MM.1S (cell line): ENCODE results near the gene PEX14.

ENCODE experiments used
- DNase-seq: peaks from one replicate; pipeline ENCODE4 v3.0.0-alpha.2; 2015
- H2AFZ ChIP-seq: fragments of 300-600 bp; sonication (generic); 2 replicates; pipeline ENCODE4 v1.6.0; 2016; ENCODE audit warnings: antibody characterized with exemption, low read length
- H3F3A ChIP-seq: fragments of 300-600 bp; sonication (generic); 2 replicates; pipeline ENCODE4 v1.6.1; 2016; ENCODE audit warnings: mild to moderate bottlenecking, antibody characterized with exemption, low read length, moderate library complexity, mixed read lengths; ENCODE audit not compliant: insufficient read depth
- H3K27ac ChIP-seq: fragments of 300-600 bp; sonication (generic); 2 replicates; pipeline ENCODE4 v1.5.1; 2016; ENCODE audit warnings: mild to moderate bottlenecking, low read length
- H3K27me3 ChIP-seq: fragments of 300-600 bp; sonication (generic); replicated peaks from 2 replicates; pipeline ENCODE4 v1.6.0; 2016; ENCODE audit warnings: low read length; ENCODE audit not compliant: insufficient read depth
- H3K36me3 ChIP-seq: fragments of 300-600 bp; sonication (generic); replicated peaks from 2 replicates; pipeline ENCODE4 v1.6.1; 2016; ENCODE audit warnings: mild to moderate bottlenecking, low read length, mixed read lengths; ENCODE audit not compliant: insufficient read depth
- H3K4me1 ChIP-seq: fragments of 300-600 bp; sonication (generic); 2 replicates; pipeline ENCODE4 v1.6.1; 2016; ENCODE audit warnings: low read length, mixed read lengths
- H3K4me2 ChIP-seq: fragments of 300-600 bp; sonication (generic); 2 replicates; pipeline ENCODE4 v1.6.0; 2016; ENCODE audit warnings: low read depth, low read length
- H3K4me3 ChIP-seq: fragments of 300-600 bp; sonication (generic); 2 replicates; pipeline ENCODE4 v1.5.1; 2016; ENCODE audit warnings: low read length, mixed read lengths
- H3K79me2 ChIP-seq: fragments of 300-600 bp; sonication (generic); 2 replicates; pipeline ENCODE4 v1.6.1; 2016; ENCODE audit warnings: mixed run types, low read length, mixed read lengths
- H3K9ac ChIP-seq: fragments of 300-600 bp; sonication (generic); 2 replicates; pipeline ENCODE4 v1.6.1; 2016; ENCODE audit warnings: low read length, mixed read lengths
- H3K9me2 ChIP-seq: fragments of 300-600 bp; sonication (generic); replicated peaks from 2 replicates; pipeline ENCODE4 v1.6.1; 2016; ENCODE audit warnings: mild to moderate bottlenecking, low read length, mixed read lengths; ENCODE audit not compliant: insufficient read depth
- H3K9me3 ChIP-seq: fragments of 300-600 bp; sonication (generic); replicated peaks from 2 replicates; pipeline ENCODE4 v1.6.1; 2016; ENCODE audit warnings: mild to moderate bottlenecking, low read length, mixed read lengths; ENCODE audit not compliant: insufficient read depth
- H4K20me1 ChIP-seq: fragments of 300-600 bp; sonication (generic); 2 replicates; pipeline ENCODE4 v1.6.1; 2016; ENCODE audit warnings: mild to moderate bottlenecking, low read length, moderate library complexity, mixed read lengths; ENCODE audit not compliant: insufficient read depth
- EZH2 ChIP-seq: fragments of 300-600 bp; sonication (generic); optimal IDR thresholded peaks from 2 replicates; pipeline ENCODE3; 2017; ENCODE audit warnings: low read depth, mild to moderate bottlenecking, antibody characterized with exemption, low read length, mixed read lengths
- EZH2phosphoT487 ChIP-seq: fragments of 300-600 bp; sonication (generic); IDR thresholded peaks from 2 replicates; pipeline ENCODE4 v1.6.1; 2018; ENCODE audit warnings: antibody characterized with exemption, low read length
- TF ChIP-seq, protein P1 (sequence below): fragments of 300-600 bp; sonication (generic); IDR thresholded peaks from 2 replicates; pipeline ENCODE4 v1.5.1; 2016; ENCODE audit warnings: antibody characterized with exemption, low read length, mixed read lengths

The PEX14 gene

DNA sequence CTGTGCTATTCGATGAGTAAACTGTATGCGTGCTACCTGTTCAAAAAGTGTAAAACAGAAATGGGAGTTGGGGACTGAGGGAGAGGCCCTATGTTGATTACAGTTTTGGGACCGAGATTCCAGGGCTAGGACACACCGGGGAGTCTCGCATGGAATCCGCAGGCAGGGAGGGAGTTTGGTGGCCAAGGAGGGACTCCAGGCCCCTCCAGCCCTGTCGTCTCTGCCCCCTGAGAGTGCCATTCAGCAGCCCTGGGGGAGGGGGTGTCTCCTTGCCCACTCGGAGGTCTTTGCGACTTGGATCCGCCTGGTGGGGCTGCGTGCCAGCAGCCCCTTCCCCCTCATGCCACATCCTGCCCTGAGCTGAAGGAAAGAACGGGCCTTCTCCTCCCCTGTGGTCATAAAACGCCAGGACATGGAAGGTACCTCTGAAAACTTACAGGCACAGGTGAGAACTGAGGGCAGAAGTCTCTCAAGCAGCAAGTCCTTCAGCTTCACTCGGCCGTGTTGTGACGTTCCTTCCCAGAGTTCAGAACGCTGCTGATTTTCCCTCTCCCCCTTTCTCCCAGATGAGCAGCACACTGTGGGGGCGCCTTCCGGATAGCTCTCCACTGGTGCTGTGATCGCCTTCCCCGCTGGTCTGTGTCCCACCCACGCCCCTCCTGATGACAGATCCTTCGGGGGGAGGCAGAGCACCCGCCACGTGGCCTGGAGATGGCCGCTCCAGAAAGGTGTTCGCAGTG, 141.4 kb downstream of the PEX14 start:
- H3K9me2 ChIP-seq, result no peaks in the 10 kb centered on the region
- no peak overlapping the region for H3K4me2 ChIP-seq
- no peaks in the 10 kb centered on the region for H3K27me3 ChIP-seq
- H3F3A ChIP-seq, result no peaks in the 10 kb centered on the region
- no peaks in the 10 kb centered on the region for H3K79me2 ChIP-seq
- H4K20me1 ChIP-seq, result no peaks in the 10 kb centered on the region
- no peak overlapping the region for H2AFZ ChIP-seq
- no peak overlapping the region for H3K27ac ChIP-seq
- no peak for DNase-seq
- H3K9ac ChIP-seq, result no peak overlapping the region
- TF ChIP-seq EZH2phosphoT487 (no peak), EZH2 (no peak)
- TF ChIP-seq, protein P1, sequence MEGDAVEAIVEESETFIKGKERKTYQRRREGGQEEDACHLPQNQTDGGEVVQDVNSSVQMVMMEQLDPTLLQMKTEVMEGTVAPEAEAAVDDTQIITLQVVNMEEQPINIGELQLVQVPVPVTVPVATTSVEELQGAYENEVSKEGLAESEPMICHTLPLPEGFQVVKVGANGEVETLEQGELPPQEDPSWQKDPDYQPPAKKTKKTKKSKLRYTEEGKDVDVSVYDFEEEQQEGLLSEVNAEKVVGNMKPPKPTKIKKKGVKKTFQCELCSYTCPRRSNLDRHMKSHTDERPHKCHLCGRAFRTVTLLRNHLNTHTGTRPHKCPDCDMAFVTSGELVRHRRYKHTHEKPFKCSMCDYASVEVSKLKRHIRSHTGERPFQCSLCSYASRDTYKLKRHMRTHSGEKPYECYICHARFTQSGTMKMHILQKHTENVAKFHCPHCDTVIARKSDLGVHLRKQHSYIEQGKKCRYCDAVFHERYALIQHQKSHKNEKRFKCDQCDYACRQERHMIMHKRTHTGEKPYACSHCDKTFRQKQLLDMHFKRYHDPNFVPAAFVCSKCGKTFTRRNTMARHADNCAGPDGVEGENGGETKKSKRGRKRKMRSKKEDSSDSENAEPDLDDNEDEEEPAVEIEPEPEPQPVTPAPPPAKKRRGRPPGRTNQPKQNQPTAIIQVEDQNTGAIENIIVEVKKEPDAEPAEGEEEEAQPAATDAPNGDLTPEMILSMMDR, result no peak
- H3K4me3 ChIP-seq, result no peak overlapping the region
- H3K36me3 ChIP-seq, result no peaks in the 10 kb centered on the region
- no peaks in the 10 kb centered on the region for H3K9me3 ChIP-seq
- no peaks in the 10 kb centered on the region for H3K4me1 ChIP-seq

GRCh38 chr1:10616696-10617095, 141.9 kb downstream of the PEX14 start:
- no peaks in the 10 kb centered on the region for H4K20me1 ChIP-seq
- DNase-seq, result no peak
- H3K4me2 ChIP-seq, result no peak overlapping the region
- H3K36me3 ChIP-seq, result no peaks in the 10 kb centered on the region
- no peaks in the 10 kb centered on the region for H3F3A ChIP-seq
- H3K4me1 ChIP-seq, result no peaks in the 10 kb centered on the region
- H3K27me3 ChIP-seq, result no peaks in the 10 kb centered on the region
- no peak overlapping the region for H3K4me3 ChIP-seq
- H2AFZ ChIP-seq, result no peak overlapping the region
- H3K9ac ChIP-seq, result no peak overlapping the region
- H3K79me2 ChIP-seq, result no peaks in the 10 kb centered on the region
- no peaks in the 10 kb centered on the region for H3K9me2 ChIP-seq
- no peak overlapping the region for H3K27ac ChIP-seq
- H3K9me3 ChIP-seq, result no peaks in the 10 kb centered on the region
- TF ChIP-seq, protein P1, result no peak
- TF ChIP-seq EZH2phosphoT487 (no peak), EZH2 (no peak)

DNA sequence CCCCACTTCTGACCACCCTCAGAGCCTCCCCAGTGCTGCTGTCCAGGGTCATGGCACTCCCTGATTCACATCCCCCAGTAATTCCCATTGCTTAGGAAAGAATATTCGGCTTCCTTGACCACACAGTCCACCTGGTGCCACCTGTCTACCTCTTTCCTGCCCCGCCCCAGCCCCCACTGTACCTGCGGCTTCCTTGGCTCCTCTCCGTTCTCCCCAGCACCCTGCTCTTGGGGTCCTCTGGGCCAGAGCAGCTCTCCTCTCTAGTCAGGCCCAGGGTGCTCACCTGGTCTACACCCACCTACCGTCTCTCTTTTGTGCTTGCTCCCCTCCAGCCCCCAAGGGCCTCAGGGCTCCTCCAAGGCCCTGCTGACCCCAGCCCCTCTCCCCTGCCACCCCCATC, 142.6 kb downstream of the PEX14 start:
- Histone ChIP-seq H3F3A (no peaks in the 10 kb centered on the region), H4K20me1 (no peaks in the 10 kb centered on the region), H3K4me1 (no peaks in the 10 kb centered on the region), H3K27ac (no peak overlapping the region), H3K27me3 (no peaks in the 10 kb centered on the region), H3K4me2 (no peak overlapping the region), H3K79me2 (no peaks in the 10 kb centered on the region), H3K9me2 (no peaks in the 10 kb centered on the region), H3K9me3 (no peaks in the 10 kb centered on the region), H3K36me3 (no peaks in the 10 kb centered on the region), H3K4me3 (no peak overlapping the region), H3K9ac (no peak overlapping the region), H2AFZ (no peak overlapping the region)
- no peak for DNase-seq
- TF ChIP-seq EZH2phosphoT487 (no peak), EZH2 (no peak)
- TF ChIP-seq, protein P1, result no peak
